CD4-positive, alpha-beta T cell treated with Interleukin-15 for 4 hours (primary cell): ENCODE data around the gene DET1.
"Not testable (repeated sequence)": the region's sequence is repeated elsewhere in the genome, so short reads cannot be mapped to it uniquely, and the experiment has no call there.

Source experiments
- DNase-seq: peaks from one replicate; pipeline ENCODE4 v3.0.0-alpha.2; 2020; ENCODE audit warnings: low spot score

The DET1 gene

DNA sequence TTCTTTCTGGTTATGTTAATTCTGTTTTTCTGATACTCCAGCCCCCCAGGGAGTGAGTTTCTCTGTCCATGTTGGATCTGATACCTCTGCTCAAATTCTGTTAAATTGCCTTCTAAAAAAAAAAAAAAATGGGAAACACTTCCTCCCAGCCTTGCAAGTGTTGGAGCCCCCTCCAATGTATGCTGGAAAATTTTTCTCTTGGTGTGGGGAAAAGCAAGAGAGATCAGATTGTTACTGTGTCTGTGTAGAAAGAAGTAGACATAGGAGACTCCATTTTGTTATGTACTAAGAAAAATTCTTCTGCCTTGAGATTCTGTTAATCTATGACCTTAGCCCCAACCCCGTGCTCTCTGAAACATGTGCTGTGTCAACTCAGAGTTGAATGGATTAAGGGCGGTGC lies 6.1 kb downstream of the DET1 start:
- not testable (repeated sequence) for DNase-seq

DNA sequence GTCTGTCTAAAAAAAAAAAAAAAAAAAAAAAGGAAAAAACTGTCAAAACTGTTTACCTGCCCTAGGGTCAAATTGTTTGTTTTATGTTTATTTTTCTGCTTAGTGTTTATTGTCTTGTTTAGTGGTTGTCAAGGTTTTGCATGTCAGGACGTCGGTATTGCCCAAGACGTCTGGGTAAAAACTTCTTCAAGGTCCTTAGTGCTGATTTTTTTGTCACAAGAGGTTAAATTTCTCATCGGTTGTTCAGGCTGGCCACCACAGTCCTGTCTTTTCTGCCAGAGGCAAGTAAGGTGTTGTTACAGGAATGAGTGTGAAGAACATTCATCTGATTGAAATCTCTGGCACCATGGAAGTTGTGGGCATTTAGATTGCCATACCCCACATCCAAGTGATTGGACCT lies 7.0 kb downstream of the DET1 start:
- DNase-seq, result no peak

DNA sequence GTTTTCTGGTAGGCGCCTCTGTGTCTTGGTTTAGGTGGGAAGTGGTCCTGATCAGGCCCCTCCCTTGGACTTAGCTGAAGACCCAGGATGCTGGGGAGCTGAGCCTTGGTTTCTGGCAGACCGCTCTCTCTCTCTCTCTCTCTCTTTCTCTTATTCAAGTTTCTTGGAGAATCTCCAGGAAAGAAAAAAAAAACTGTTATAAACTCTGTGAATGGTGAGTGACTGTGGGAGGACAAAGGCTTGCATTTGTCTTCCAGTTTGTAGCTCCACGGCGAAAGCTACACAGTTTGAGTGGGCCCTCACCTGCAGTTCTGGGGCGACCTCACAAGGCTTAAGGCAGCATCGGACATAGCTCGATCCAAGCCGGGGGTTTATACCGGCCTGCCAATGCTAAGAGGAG lies 7.5 kb downstream of the DET1 start:
- no peak for DNase-seq

DNA sequence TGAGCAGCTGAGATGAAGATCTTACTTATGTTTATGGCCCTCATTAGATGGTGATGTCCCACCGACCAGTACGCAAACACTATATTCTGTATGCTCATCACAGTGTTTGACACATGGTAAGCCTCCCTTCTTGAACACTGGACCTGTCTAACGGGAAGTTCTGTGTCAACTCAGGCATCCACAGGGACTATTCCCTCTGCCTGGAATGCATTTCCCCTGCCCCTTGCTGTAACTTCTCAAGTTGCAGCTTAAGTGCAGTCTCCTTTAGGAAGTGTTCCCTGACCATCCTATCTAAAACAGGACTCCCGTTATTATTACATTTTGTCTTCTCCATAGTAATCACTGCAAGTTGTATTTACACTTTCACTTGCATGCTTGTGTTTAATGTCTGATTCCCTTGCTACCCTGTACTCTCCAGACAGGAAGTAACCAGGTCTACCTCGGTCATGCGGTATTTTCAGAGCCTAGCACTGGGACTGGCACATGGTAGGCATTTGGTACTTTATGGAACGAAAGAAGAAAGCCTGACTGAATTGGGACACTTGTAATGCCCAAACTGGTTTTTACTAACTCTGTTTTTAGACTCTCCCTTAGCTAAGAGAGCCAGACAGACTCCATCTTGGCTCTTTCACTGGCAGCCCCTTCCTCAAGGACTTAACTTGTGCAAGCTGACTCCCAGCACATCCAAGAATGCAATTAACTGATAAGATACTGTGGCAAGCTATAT lies 8.7 kb downstream of the DET1 start:
- no peak for DNase-seq

DNA sequence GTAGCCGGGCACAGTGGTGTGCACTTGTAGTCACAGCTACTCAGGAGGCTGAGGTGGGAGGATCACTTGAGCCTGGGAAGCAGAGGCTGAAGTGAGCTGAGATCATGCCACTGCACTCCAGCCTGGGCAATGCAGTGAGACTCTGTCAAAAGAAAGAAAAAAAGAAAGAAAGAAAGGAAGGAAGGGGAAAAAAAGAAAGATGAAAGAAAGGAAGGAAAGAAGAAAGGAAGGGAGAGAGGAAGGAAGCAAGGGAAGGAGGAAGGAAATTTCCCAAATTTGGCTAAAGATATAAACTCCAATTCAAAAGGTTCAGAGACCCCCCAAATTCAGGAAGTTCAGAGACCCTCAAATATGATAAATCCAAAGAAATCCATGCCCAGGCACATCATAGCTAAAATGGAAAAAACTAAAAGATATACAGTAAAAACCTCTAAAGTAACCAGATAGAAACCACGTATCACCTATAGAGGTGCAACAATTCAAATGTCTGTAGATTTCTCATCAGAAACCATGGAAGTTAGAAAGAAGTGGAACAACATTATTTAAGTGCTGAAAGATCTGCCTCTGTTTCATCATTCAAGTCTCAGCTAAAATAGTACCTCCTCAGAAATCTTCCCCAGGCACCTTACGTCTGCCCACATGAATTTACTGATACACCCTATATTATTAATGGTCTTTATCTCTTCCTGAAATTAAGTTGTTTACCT lies 10.7 kb downstream of the DET1 start:
- no peak for DNase-seq

DNA sequence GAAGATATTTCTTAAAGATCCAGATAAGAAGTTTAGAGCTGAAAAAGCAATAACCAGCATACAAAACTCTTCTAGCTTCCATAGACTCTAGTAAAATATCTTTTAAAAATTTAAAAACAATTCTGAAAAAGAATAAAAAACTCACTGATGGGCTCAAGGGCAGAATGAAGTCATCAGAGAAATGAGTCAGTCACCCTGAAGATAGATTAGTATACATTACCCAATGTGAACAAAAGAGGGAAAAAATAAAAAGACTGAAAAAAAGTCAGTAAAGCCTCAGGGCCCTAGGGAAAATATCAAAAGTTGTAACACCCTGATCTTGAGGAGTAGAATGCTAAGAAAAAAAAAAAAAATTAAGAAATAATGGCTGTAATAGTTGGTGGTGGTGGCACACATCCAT lies 11.4 kb downstream of the DET1 start:
- no peak for DNase-seq

DNA sequence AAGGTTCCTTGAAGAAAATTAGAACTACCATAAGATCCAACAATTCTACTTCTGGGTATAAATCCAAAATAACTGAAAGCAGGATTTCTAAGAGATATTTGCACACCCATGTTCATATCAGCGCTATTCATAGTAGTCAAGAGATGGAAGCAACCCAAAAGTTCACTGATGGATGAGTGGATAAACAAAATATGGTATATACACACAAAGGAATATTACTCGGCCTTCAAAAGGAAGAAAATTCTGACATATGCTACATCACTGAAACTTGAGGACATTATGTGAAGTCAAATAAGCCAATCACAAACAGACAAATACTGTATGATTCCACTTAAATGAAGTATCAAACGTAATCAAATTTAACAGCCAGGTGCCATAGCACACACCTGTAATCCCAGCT lies 13.1 kb downstream of the DET1 start:
- no peak for DNase-seq

DNA sequence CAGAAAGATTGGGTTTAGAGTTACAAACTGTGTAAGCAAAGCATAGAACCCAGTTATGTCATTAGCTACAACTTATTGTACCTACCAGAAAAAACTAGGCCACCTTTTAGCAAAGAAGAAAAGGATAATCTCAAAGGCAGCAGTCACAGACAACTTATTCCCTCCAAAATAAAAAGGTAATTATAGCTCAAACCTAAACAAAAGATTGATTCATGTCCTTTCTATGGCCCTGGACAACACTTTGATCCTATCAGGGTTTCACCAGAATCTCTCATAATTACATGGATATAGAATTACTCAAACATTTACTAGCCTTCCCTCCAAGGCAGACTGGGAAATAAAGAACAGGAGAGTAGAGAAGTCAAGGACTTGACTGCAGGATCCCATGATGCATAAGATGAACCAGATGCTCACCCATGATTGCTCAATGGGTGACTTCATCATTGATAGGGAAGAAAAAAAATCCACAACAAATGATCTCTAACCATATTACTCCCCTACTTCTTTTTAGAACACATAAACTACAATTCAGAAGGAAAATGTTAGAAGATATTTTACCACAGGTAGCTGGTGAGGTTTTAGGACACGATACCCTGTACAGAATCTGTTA lies 17.4 kb downstream of the DET1 start:
- no peak for DNase-seq

DNA sequence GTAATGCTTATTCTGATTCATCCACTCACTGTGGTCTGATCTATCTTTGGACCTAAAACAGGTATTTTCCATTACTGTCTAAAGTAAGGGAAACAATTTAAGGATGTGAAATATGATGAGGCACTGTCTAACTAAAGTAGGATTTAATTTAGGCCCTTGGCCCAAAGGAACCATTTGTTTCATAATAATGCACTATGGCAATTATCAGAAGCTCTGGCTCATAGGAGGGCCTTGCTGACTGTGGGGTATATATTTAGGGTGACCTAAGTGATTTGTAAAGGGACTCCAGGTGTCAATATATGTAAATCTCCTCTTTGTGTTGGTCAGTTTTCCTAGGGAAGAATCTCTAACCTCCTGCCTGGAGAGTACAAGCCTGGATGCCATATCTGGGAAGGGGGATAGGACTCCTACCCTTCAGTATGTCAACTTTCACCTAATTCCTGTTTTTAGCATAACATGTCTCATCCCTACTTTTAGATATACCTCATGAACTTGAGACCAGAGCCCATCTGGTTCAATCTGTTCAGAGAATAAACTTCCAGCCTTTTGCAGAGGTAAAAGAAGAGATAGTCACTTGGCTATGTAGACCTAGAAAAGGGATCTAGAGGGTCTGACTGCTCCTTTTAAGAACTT lies 20.1 kb downstream of the DET1 start:
- DNase-seq, result no peak

DNA sequence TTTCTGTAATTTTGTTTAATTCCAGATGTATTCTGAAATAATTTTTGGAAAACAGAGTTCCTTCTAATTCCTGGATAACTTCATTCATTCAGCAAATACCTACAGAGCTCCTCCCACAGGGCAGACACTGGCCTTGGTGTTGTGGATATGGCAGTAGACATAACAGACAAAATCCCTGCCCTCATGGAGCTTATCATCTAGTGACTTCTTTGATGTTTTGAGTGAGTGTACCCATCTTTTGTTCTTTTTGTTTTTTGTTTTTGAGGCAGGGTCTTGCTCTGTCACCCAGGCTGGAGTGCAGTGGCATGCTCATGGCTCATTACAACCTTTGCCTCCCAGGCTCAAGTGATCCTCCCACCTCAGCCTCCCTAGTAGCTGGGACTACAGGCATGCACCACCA lies 21.1 kb downstream of the DET1 start:
- no peak for DNase-seq

DNA sequence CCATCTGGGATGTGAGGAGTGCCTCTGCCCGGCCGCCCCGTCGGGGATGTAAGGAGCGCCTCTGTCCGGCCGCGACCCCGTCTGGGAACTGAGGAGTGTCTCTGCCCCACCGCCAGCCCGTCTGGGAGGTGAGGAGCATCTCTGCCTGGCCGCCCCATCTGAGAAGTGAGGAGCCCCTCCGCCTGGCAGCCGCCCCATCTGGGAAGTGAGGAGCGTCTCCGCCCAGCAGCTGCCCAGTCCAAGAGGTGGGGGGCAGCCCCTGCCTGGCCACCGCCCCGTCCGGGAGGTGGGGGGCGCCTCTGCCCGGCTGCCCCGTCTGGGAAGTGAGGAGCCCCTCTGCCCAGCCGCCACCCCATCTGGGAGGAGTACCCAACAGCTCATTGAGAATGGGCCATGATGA lies 22.4 kb downstream of the DET1 start:
- DNase-seq, result not testable (repeated sequence)

DNA sequence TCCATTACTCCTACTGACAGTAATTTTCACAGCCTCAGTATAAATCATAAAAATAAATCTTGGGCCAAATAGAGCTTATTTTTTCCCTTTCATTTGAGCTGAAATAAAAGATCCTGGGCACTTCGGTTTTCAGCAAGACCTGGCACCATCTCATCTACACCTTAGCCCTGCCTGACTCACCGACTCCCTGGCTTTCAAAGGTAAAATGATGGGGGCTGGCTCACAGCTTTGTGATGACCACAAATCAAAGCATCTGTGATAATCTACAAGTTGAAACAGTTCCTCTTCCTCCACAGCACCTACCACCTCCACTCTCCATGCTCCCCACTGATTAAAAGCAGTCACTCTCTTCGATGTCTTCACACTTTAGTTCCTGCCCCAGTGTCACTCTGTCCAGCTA lies 27.6 kb downstream of the DET1 start:
- no peak for DNase-seq

DNA sequence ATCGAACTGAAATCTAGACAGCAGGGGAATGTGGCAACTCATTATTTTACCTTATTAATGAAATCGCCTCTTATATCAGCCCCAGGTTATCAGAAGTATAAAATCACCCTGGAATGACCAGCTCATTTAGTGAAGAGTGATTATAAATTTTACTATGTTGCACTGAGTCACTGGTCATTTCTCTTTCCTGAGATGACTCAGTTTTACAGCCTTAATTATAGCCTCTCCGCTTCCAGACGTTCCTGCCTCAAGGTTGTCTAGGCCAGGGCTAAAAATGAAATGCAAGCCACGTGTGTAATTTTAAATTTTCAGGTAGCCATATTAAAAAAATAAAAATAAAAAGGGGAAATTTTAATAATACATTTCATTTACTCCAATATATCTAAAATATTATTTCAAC lies 33.3 kb downstream of the DET1 start:
- no peak for DNase-seq

DNA sequence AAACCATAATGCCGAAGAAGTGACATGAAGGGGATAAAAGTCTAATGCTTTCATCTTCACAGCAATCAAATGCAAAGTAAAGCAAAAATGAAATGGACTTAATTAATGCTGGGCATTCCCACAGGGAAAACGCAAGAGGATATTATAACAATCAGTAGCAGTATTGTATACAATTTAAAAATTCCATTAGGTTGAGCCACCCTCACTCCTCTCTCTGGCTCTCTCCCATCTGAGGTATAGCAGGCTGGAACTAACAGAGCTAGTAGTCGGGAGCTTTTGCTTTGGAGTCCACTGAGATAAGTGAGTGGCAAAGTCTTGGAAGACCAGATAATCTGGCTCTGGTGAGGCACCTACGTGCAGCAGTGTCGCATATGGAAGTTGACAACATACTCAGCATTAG lies 33.9 kb downstream of the DET1 start:
- DNase-seq, result no peak

DNA sequence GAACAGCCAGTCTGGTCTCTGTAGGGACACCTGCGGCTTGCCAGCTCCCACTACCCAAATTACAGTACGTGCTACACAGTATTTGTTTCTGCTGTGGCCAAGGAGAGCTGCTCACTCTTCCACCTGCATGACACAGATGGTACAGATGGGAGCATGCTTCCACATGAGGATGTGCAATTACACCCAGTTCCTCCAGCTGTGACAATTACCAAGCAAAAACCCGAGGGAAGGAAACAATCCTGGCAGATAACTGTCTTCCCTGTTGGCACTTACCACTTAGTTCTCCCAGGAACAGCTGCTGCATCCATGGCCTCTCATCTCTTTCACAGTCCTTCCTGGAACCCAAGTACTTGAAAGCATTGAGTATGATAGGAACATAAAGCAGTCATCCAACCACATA lies 34.4 kb downstream of the DET1 start:
- no peak for DNase-seq

DNA sequence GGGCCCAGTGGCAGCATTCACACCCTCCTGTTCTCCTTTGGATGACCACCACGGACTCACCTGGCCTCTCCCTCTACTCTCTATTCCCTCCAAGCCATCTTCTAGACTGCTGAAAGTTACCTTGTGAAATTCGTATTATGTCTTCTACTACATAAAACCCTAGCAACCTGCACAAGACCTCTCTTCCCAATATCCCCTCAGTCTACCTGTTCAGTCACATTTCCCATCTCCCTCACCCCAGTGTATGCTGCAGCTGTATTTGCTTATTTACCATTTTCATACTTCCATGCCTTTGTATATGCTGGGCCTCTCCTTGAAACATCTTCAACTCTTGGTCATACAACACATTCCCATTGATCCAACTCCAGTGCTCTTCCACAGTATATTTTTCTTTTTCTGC lies 35.3 kb downstream of the DET1 start:
- no peak for DNase-seq

DNA sequence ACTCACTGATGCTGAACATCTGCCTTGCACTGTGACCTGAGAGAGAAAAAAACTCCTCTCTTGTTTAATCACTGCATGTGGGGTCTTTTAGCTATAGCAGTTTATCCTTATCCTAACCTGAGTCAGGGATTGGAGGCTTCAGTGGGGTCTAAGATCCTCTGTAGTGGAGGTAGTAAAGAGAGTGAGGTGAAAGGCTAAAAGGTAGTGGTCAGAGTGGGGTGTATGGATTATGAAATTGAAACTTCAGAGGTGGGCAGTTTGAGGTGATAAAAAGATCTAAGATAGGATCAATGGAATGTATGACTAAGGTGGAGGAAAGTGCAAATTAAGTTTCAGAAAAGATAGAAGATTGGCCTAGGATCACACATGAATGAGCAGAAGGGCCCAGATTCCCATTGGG lies 36.5 kb downstream of the DET1 start:
- DNase-seq, result no peak

DNA sequence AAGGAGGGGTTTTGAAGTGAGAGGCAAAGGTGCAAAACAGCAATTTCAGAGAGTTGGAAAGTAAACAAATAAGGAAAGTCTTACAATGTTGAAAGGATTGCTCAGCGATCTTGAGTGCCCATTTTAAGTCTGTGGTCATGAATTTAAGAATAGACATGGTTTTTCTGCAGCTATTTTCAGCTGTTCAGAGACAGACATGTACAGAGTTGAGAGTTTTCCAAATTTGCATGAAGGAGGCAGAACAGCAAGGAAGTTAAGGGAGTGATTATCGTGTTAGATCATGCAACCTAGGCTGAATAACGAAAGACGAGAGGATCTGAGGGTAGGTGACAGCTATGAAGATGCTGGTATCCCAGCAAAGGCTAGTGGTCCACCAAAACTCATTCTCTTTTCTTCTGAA lies 37.2 kb downstream of the DET1 start:
- DNase-seq, result no peak

DNA sequence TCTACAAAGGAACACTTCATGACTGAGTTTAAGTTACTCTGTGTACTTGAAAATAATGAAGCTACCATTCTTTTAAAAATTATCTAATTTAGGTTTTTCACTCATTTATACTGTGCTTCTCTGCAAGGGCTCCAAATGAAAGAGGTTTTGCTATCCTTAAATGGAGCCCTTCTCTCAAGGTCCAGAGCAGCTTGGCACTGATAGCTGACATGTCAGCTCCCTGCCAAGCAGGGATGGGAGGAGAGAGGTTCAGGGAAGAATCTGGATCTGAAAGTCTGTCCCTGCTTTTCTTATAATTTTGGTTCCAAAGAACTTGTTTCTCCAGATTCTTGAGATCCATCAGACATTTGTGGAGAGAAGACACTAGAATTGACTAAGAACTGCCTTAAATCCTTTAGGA lies 39.9 kb downstream of the DET1 start:
- no peak for DNase-seq

DNA sequence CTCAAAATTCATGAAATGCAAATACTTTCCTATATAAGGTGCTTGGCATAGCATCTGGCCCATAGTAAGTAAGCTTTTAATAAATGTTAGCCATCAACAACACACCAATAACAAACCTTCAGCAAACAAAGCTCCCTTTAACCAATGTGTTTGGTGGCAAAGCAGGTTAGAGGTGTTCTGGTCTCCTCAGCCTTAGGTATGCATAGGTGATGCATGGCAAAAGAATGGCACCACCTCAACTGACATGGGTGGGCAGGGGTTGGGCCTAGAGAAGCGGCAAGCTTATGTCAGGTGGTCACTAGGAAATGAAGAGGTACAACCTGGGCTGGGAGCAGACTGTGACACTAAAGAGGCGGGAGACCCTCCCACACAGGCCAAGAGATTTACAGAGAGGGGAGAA lies 40.8 kb downstream of the DET1 start:
- DNase-seq, result no peak

DNA sequence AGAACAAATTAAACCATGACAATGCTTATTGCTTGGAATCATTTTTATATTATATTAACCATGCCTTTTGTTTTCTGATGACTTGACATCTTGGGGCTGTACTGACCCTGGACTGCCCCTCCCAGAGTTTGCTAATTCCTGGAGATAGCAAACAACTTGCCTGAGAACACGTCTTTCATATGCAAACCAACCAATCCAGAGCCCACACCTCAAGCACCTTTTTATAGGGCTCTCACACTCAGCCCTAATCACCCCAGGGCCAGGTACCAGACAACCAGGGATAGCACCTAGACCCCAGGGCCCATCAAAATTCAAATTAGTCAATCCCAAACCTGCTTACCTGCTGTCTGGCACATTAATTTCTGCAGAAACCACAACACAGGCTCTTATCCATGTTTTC lies 42.0 kb downstream of the DET1 start:
- DNase-seq, result no peak

DNA sequence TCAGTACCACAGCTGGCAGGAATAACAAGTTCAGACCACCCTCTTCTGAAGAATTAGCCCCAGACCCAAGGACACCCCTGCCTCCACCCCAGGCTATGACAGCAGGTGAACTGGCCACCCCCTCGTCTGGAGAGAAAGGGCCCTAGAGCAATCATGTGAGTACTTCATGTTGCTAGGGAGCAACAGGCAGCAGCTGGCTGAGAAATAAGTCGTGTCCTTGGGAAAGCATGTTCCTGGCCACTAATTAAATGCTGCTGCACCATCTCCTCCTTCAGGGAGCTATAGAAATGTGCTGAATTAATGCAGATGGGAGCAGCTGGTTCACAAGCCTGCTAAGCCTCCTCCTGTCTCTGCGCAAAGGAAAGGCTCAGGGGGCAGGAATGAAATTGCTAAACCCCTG lies 47.5 kb downstream of the DET1 start:
- no peak for DNase-seq

DNA sequence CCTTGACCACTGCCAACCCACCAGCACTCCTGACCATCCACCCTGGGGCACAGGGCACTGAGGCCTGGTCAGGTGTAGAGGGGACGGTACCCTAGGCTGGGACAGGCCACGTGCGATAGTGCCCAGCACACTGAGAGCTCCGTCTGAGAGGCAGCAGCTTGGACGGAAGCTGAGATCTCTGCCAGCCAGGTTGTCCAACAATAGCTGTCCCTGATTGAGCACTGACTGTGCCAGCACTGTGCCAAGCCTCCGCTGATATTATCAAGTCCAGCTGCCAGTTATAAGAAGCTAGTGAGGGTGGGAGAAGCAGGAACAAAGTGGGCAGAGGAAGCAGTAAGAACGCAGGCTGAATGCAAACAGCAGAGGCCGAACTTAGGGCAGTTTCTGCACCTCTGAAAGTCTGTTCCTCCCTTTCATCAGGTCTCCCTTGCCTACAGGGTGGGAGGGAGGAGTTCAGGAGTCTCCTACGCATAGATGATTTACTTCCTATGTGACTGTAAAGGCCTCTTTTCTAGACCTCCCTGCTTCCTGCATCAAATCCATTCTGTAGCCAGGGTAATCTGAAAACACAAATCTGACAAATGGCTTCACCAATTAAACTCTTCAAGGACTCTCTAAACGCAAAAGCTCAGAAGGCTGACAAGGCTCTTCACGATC lies 49.2 kb downstream of the DET1 start:
- no peak for DNase-seq
